Stomach (tissue), 9 donors: ENCODE results near the gene TPTE2. TPM values are rescaled to one million over a fixed set of nuclear protein-coding genes. Genes with fewer than 3 reads are reported as not detected.
"Not testable (repeated sequence)": the region's sequence is repeated elsewhere in the genome, so short reads cannot be mapped to it uniquely, and the experiment has no call there.

ENCODE experiments used
- DNase-seq, 2 donors: peaks; one replicate each; pipeline versions ENCODE4 v3.0.0 to v3.0.0-alpha.2; 2013 to 2019
- H3K27ac ChIP-seq, 5 donors: fragments of 200-600 bp in 4 of 5; sonication (generic) in 4 of 5; one replicate each; pipeline ENCODE4 v1.5.1; 2013 to 2019; ENCODE audit warnings: mild to moderate bottlenecking in 1 of 5, moderate library complexity in 1 of 5
- H3K27me3 ChIP-seq, 3 donors: fragments of 200-600 bp; sonication (generic); one replicate each; pipeline ENCODE4 v1.5.1; 2017 to 2019; ENCODE audit warnings: mixed run types in 1 of 3
- H3K36me3 ChIP-seq, 4 donors: fragments of 200-600 bp; sonication (generic); 1 replicate in 3 of 4; 2 replicates in 1 of 4; pipeline ENCODE4 v1.5.1; 2016 to 2019
- H3K4me1 ChIP-seq, 4 donors: fragments of 200-600 bp; sonication (generic); one replicate each; pipeline ENCODE4 v1.5.1; 2016 to 2019
- H3K4me3 ChIP-seq, 4 donors: fragments of 200-600 bp; sonication (generic) in 3 of 4; one replicate each; pipeline ENCODE4 v1.5.1; 2016 to 2019; ENCODE audit warnings: mild to moderate bottlenecking in 1 of 4
- H3K9me3 ChIP-seq, 4 donors: fragments of 200-600 bp; sonication (generic); one replicate each; pipeline ENCODE4 v1.5.1; 2016 to 2019
- EP300 ChIP-seq: sonication (generic); formaldehyde crosslinking; IDR thresholded peaks from one replicate; pipeline ENCODE4 v1.6.1; 2017; ENCODE audit warnings: antibody characterized with exemption
- POLR2A ChIP-seq, 4 donors: fragments of 450-650 bp; IDR thresholded peaks; one replicate each; pipeline ENCODE4 v1.6.1; 2016; ENCODE audit warnings: antibody characterized with exemption in 4 of 4, control low read depth in 2 of 4, mild to moderate bottlenecking in 1 of 4, moderate library complexity in 1 of 4
- POLR2AphosphoS5 ChIP-seq, 3 donors: sonication (generic); formaldehyde crosslinking; IDR thresholded peaks; one replicate each; pipeline ENCODE4 v1.6.1; 2016; ENCODE audit warnings: antibody characterized with exemption in 3 of 3
- WGBS, 5 donors: extraction: QIAGEN DNeasy Blood & Tissue Kit in 3 of 5; methylation state at CpG; one replicate each; pipeline versions ENCODE4 v1.1.5 to v1.1.7; 2013 to 2018; 5-methylcytosine and 5-hydroxymethylcytosine counted together
- intact Hi-C: fragments of 100-400 bp; cut with DNase I; formaldehyde crosslinking; loops from one replicate; pipeline ENCODE4 v1.15.1; 2023; ENCODE audit warnings: low total_unique reads
- polyA plus RNA-seq, 3 donors: library from polyadenylated mRNA; stranded (reverse); fragments of 200-250 nt; gene quantifications; one replicate each; pipeline ENCODE4 v1.2.3, GENCODE V29; 2013
- total RNA-seq, 5 donors: library from RNA; depleted of rRNA; stranded (reverse); fragments of >200 nt; gene quantifications; one replicate each; pipeline versions ENCODE4 v1.1.0 to v1.2.3, GENCODE V29; 2014 to 2016
- TF ChIP-seq, protein P1 (sequence below), 7 experiments: fragments of 450-650 bp in 4 of 7; fragments of 200-600 bp in 3 of 7; sonication (generic) in 3 of 7; IDR thresholded peaks; one replicate each; pipeline ENCODE4 v1.5.1; 2016 to 2019; ENCODE audit warnings: antibody characterized with exemption in 7 of 7, control low read depth in 2 of 7, mild to moderate bottlenecking in 1 of 7
- donor health status: healthy with polysubstance abuse.
- donor health status: Bipolar disorder and iron deficiency.
- donor health status: healthy.

Gene TPTE2
- total and polyA plus RNA-seq, 8 donors = 1.2 TPM; not detected in 7

DNA sequence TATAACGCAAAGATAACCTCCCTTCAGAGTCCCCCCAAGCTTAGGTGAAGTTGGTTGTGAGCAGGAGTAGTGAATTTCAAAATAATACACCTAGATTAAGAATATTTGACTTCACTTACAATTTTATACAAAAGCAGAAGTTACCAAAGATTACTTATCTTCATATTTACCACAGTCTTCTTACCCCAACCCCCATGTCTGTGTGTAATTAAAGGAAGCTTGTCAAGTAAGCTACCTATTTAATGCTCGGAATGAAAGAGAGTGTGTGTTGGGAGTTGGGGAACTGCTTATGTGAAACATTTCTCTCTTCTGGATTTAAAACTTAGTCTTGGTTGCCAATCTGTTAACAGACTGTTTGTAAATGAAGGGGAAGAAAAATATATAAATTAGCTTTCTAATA lies 139.1 kb downstream of the TPTE2 start:
- H3K27ac ChIP-seq, H3K9me3 ChIP-seq, DNase-seq, H3K4me1 ChIP-seq, intact Hi-C loops, H3K27me3 ChIP-seq, H3K36me3 ChIP-seq, H3K4me3 ChIP-seq: not testable (repeated sequence)
- WGBS, 5 donors = 69 to 84% (median 72%) methylated on average over 2 of the region's 2 CpGs

DNA sequence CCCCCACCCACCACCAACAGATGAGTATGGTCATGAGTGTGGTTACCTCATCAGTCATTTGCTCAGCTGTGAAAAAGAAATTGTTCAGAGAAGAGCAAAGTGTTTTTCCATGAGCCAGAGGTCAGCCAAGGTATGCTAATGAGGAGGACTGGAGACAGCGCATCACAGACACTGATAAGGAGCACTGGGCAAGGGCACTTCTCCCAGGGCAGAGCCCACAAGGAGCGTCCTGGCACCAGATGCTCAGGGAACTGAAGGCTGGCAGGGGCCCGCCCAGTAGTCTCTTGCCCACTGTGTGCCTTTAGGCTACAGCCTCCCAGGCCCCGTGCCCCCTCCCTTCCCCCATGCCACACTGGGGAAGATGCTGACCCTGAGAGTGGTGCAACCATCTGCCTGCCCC lies 148.8 kb downstream of the TPTE2 start:
- DNase-seq, H3K36me3 ChIP-seq, H3K4me3 ChIP-seq, H3K27ac ChIP-seq, intact Hi-C loops, H3K27me3 ChIP-seq, H3K4me1 ChIP-seq: not testable (repeated sequence)
- 79 to 88% (median 81%) methylated on average over 3 to 4 of the region's 4 CpGs for WGBS, 5 donors
- H3K9me3 ChIP-seq = peaks cover 0 to 38% (median 24%) of the 10 kb centered on the region in 4 donors

DNA sequence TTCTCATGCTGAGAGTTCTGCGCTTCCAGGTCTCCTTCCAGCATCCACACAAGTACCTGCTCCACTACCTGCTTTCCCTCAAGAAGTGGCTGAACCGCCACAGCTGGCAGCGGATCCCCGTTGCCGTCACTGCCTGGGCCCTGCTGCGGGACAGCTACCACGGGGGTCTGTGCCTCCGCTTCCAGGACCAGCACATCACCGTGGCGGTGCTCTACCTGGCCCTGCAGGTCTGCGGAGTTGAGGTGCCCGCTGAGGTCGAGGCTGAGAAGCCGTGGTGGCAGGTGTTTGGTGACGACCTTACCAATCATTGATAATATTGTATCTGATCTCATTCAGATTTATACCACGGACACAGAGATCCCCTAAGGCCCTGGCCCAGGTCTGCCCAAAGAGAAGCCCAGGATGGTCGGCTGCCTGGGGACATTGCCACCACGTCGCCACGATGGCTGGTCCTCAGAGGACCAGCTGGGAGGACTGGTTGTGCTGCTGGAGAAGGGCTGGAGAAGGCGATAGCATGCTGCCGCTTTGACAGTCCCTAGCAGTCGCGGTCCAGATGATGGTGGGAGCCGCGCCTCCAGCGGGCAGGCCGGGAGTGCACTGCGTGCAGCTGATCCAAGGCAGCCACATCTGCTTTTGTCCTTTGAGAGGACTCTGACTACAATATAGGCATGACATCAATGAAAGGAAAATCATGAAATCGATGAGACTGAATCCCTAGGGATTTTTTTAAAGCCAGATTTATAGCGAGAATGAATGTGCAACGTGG lies 178.4 kb downstream of the TPTE2 start:
- H3K4me3 ChIP-seq, H3K27me3 ChIP-seq, H3K36me3 ChIP-seq, intact Hi-C loops, H3K9me3 ChIP-seq, DNase-seq, H3K27ac ChIP-seq, H3K4me1 ChIP-seq: not testable (repeated sequence)
- WGBS, 5 donors = 71 to 89% (median 79%) methylated on average over 21 to 32 of the region's 32 CpGs

DNA sequence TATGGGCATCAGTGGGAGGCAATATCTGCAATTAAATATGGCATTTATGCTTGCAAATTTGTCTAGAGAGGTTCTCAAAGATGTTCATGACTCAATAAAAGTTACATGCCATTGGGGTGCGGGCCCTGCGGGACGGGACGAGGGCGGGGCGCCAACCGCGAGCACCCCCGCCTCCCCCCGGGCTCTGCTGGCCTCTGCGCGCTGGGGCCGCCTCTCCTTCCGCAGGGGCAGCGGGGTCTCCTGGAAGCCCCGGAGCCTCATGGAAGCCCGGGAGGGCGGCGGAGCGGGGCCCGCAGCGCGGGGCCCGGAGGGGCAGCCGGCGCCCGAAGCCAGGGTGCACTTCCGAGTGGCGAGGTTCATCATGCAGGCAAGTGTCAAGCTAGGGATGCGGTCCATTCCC lies 179.2 kb downstream of the TPTE2 start:
- Histone ChIP-seq H3K9me3 (peaks cover 0 to 9% (median 6%) of the 10 kb centered on the region in 4 donors), H3K4me3 (no peak overlapping the region), H3K27me3 (no peaks in the 10 kb centered on the region), H3K27ac (no peak overlapping the region), H3K36me3 (no peaks in the 10 kb centered on the region), H3K4me1 (no peaks in the 10 kb centered on the region)
- no peak for TF ChIP-seq POLR2A (IDR thresholded peaks at IDR 0.05)
- TF ChIP-seq EP300 = no peak
- TF ChIP-seq POLR2AphosphoS5 (IDR thresholded peaks at IDR 0.05) = no peak
- TF ChIP-seq, protein P1, sequence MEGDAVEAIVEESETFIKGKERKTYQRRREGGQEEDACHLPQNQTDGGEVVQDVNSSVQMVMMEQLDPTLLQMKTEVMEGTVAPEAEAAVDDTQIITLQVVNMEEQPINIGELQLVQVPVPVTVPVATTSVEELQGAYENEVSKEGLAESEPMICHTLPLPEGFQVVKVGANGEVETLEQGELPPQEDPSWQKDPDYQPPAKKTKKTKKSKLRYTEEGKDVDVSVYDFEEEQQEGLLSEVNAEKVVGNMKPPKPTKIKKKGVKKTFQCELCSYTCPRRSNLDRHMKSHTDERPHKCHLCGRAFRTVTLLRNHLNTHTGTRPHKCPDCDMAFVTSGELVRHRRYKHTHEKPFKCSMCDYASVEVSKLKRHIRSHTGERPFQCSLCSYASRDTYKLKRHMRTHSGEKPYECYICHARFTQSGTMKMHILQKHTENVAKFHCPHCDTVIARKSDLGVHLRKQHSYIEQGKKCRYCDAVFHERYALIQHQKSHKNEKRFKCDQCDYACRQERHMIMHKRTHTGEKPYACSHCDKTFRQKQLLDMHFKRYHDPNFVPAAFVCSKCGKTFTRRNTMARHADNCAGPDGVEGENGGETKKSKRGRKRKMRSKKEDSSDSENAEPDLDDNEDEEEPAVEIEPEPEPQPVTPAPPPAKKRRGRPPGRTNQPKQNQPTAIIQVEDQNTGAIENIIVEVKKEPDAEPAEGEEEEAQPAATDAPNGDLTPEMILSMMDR (IDR thresholded peaks at IDR 0.05) = no peak
- intact Hi-C loops = no loop called here
- 55 to 84% (median 73%) methylated on average over 16 to 30 of the region's 30 CpGs for WGBS, 5 donors
- no peak for DNase-seq

Other genes with a start within 250 kb of the TPTE2 start
- gene MPHOSPH8, start 72.1 kb upstream of the TPTE2 start, total RNA-seq = 10 to 100 TPM; 22.2 to 69.2 (median 28.5) TPM
- 10 to 100 TPM; 15.1 to 51.3 (median 17.4) TPM for gene MPHOSPH8, start 72.1 kb upstream of the TPTE2 start, polyA plus RNA-seq
- 100 to 1,000 TPM in 3 of 5 donors, 10 to 100 TPM in 2; 73.9 to 256 (median 110) TPM for gene PSPC1, start 221.4 kb upstream of the TPTE2 start, total RNA-seq
- gene PSPC1, start 221.4 kb upstream of the TPTE2 start, polyA plus RNA-seq = 10 to 100 TPM; 19.2 to 35.0 (median 23.4) TPM